Lung (tissue), 12 donors: ENCODE data around the gene MYO10. TPM values are rescaled to one million over a fixed set of nuclear protein-coding genes. Genes with fewer than 3 reads are reported as not detected.

Source experiments
- ATAC-seq: fragments of 200-7000 bp; cut with Tn5 transposase; one replicate; pipeline ENCODE4 v1.9.1; 2020; ENCODE audit warnings: moderate number of reproducible peaks; ENCODE audit not compliant: insufficient read depth, low FRiP score
- DNase-seq, 3 donors: peaks; one replicate each; pipeline ENCODE4 v3.0.0-alpha.2; 2013 to 2017
- H3K27ac ChIP-seq, 2 donors: one replicate each; pipeline ENCODE4 v1.5.1; 2013; ENCODE audit warnings: mild to moderate bottlenecking in 2 of 2, moderate library complexity in 2 of 2, control low read depth in 1 of 2, inconsistent platforms in 1 of 2, low read depth in 1 of 2, low read length in 1 of 2
- H3K27me3 ChIP-seq, 3 donors: one replicate each; pipeline ENCODE4 v1.5.1; 2013; ENCODE audit warnings: low read length in 2 of 3; ENCODE audit not compliant: control insufficient read depth in 3 of 3, insufficient read depth in 3 of 3
- H3K36me3 ChIP-seq, 4 donors: one replicate each; pipeline ENCODE4 v1.5.1; 2013; ENCODE audit warnings: low read length in 4 of 4, mild to moderate bottlenecking in 1 of 4, moderate library complexity in 1 of 4; ENCODE audit not compliant: control insufficient read depth in 4 of 4, insufficient read depth in 4 of 4
- H3K4me1 ChIP-seq, 5 donors: one replicate each; pipeline ENCODE4 v1.5.1; 2013; ENCODE audit warnings: low read length in 5 of 5, mild to moderate bottlenecking in 2 of 5, moderate library complexity in 1 of 5; ENCODE audit not compliant: control insufficient read depth in 5 of 5, insufficient read depth in 5 of 5
- H3K4me3 ChIP-seq: one replicate; pipeline ENCODE4 v1.5.1; 2013; ENCODE audit warnings: mild to moderate bottlenecking, control low read depth, moderate library complexity
- H3K9ac ChIP-seq, 2 donors: one replicate each; pipeline ENCODE4 v1.5.1; 2013; ENCODE audit warnings: low read length in 2 of 2, control low read depth in 1 of 2; ENCODE audit not compliant: insufficient read depth in 1 of 2
- H3K9me3 ChIP-seq, 4 donors: one replicate each; pipeline ENCODE4 v1.5.1; 2013; ENCODE audit warnings: low read length in 3 of 4, mild to moderate bottlenecking in 1 of 4, moderate library complexity in 1 of 4; ENCODE audit not compliant: control insufficient read depth in 4 of 4, insufficient read depth in 3 of 4
- WGBS, 2 donors: extraction: QIAGEN DNeasy Blood & Tissue Kit; methylation state at CpG; one replicate each; pipeline ENCODE4 v1.1.7; 2013; 5-methylcytosine and 5-hydroxymethylcytosine counted together
- polyA plus RNA-seq, 2 donors: library from polyadenylated mRNA; stranded (reverse); fragments of 200-250 nt; gene quantifications; one replicate each; pipeline ENCODE4 v1.2.1, GENCODE V29; 2013
- total RNA-seq, 2 donors: library from RNA; depleted of rRNA in 1 of 2; stranded (reverse); fragments of >200 nt in 1 of 2; gene quantifications; one replicate each; pipeline ENCODE4 v1.2.1, GENCODE V29; 2014 to 2021
- TF ChIP-seq, protein P1 (sequence below): IDR thresholded peaks from 2 replicates; pipeline ENCODE4 v1.5.1; 2012; ENCODE audit warnings: mild to moderate bottlenecking; ENCODE audit errors: control extremely low read depth, extremely low read depth
- donor health status: control.
- donor health status: control.
- donor health status: Bipolar disorder and iron deficiency.
- donor health status: healthy.
- donor health status: DM: yes; HTN: yes; CAD: no.

MYO10 gene
- total and polyA plus RNA-seq, 4 donors, result 10.6 to 71.5 (median 28.2) TPM

DNA sequence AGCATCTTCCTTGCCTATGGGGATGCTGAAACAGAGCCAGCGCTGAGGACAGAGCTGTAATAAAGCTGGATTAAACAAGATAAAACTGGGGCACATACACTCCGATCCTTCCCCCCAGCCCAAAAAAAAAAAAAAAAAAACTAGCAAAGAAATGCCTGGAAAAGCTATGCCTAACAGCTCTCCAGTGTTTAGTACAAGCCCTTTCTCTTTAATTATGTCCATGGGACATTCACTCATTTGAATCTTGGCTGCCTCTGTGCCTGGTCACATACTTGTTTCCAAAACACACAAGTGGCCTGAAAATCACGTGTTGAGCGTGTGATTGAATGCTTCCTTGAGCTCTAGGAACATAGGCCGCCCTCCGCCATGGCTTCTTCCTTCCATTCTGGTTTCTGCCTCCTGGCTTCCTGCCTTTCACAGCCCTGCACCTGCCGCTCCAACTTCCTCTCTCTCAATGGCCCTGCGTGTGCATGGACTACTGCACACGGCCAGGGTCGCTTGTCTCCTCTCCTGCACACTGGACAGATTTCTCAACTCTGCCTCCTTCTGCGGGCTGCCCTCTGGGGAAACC, 208.2 kb downstream of the MYO10 start:
- no peak overlapping the region for H3K4me3 ChIP-seq
- TF ChIP-seq, protein P1, sequence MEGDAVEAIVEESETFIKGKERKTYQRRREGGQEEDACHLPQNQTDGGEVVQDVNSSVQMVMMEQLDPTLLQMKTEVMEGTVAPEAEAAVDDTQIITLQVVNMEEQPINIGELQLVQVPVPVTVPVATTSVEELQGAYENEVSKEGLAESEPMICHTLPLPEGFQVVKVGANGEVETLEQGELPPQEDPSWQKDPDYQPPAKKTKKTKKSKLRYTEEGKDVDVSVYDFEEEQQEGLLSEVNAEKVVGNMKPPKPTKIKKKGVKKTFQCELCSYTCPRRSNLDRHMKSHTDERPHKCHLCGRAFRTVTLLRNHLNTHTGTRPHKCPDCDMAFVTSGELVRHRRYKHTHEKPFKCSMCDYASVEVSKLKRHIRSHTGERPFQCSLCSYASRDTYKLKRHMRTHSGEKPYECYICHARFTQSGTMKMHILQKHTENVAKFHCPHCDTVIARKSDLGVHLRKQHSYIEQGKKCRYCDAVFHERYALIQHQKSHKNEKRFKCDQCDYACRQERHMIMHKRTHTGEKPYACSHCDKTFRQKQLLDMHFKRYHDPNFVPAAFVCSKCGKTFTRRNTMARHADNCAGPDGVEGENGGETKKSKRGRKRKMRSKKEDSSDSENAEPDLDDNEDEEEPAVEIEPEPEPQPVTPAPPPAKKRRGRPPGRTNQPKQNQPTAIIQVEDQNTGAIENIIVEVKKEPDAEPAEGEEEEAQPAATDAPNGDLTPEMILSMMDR, result no peak
- 25 to 32% methylated on average over 11 of the region's 11 CpGs for WGBS, 2 donors
- peak; percentile 57 to 87 (median 86) for DNase-seq
- H3K27ac ChIP-seq, result peak overlapping the region in 1 of 2 donors; percentile 20
- no peaks in the 10 kb centered on the region for H3K9me3 ChIP-seq
- H3K9ac ChIP-seq, result no peak overlapping the region
- H3K27me3 ChIP-seq, result no peaks in the 10 kb centered on the region
- H3K36me3 ChIP-seq, result peaks cover 0 to 17% (median 8%) of the 10 kb centered on the region in 4 donors
- H3K4me1 ChIP-seq, result peaks cover 0 to 26% (median 8%) of the 10 kb centered on the region in 5 donors
- ATAC-seq, result no peak

DNA sequence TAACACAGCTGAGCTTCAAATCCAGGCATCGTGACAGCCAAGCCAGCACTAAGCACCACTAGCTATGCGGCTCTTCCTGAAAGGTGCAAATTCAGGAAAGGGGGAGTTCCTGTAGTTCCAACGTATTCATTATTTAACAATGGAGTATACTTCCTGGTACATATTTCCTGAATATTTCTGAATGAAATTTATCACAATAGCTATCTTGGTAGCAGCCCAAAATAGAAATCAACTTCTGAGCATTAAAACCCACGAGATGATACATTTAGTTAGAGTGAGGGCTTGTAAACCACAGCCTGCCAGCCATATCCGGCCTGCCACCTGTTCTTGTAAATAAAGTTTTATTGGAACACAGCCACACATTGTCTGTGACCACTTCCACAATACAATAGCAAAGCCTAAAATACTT, 209.5 kb downstream of the MYO10 start:
- ATAC-seq (no peak), DNase-seq (peak in 1 of 3 donors; percentile 57)
- Histone ChIP-seq H3K27me3 (no peaks in the 10 kb centered on the region), H3K27ac (no peak overlapping the region), H3K9ac (no peak overlapping the region), H3K4me3 (no peak overlapping the region), H3K4me1 (peaks cover 0 to 20% (median 10%) of the 10 kb centered on the region in 5 donors), H3K9me3 (no peaks in the 10 kb centered on the region), H3K36me3 (peaks cover 0 to 17% (median 8%) of the 10 kb centered on the region in 4 donors)
- WGBS, 2 donors, result 21 to 34% methylated on average over 5 of the region's 5 CpGs
- TF ChIP-seq, protein P1, result no peak

DNA sequence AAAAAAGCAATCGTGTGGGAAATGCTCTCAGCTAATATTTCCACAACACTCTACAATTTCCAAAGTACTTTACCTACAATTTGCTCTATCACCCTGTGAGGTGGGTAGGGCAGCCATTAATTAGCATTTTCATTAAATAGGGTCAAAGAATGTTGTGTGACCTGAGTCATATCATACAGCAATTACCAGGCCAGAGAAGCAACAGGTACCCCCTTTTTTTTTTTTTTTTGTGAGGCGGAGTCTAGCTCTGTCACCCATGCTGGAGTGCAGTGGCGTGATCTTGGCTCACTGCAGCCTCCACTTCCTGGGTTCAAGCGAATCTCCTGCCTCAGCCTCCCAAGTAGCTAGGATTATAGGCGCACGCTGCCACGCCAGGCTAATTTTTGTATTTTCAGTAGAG, 210.5 kb downstream of the MYO10 start:
- WGBS, 2 donors, result 94 to 98% methylated on average over 7 of the region's 7 CpGs
- Histone ChIP-seq H3K4me1 (peaks cover 0 to 20% (median 10%) of the 10 kb centered on the region in 5 donors), H3K9ac (no peak overlapping the region), H3K27ac (no peak overlapping the region), H3K4me3 (no peak overlapping the region), H3K27me3 (no peaks in the 10 kb centered on the region), H3K36me3 (peaks cover 0 to 16% (median 6%) of the 10 kb centered on the region in 4 donors), H3K9me3 (no peaks in the 10 kb centered on the region)
- no peak for DNase-seq
- TF ChIP-seq, protein P1, result no peak
- ATAC-seq, result no peak

DNA sequence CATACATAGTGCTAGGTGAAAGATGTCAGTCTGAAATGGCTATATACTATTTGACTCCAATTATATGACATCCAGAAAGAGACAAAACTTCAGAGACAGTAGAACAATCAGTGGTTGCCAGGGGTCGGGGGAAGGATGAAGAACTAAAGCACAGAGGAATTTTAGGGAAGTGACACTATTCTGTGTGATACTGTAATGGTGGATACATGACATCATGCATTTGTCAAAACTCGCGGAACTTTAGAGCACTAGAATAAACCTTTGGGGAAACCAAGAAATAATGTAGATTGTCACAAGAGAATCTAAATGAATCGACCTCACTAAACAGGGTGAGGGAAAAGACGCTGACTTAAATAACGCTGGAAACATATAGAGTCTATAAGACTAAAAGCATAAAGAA, 212.3 kb downstream of the MYO10 start:
- Histone ChIP-seq H3K36me3 (peaks cover 0 to 16% (median 3%) of the 10 kb centered on the region in 4 donors), H3K27ac (no peak overlapping the region), H3K27me3 (no peaks in the 10 kb centered on the region), H3K4me3 (no peak overlapping the region), H3K9ac (no peak overlapping the region), H3K4me1 (peaks cover 0 to 20% (median 10%) of the 10 kb centered on the region in 5 donors), H3K9me3 (no peaks in the 10 kb centered on the region)
- DNase-seq, result no peak
- no peak for ATAC-seq
- TF ChIP-seq, protein P1, result no peak
- 77 to 94% methylated on average over 6 of the region's 6 CpGs for WGBS, 2 donors
